GM23338 (cell line): ENCODE measurements around the gene PHACTR1.

Experiments
- CTCF ChIP-seq, 2 experiments: fragments of 200-600 bp in 1 of 2; sonication (generic) in 1 of 2; conservative IDR thresholded peaks; 2 replicates each; pipeline versions ENCODE4 v1.5.1 to v1.6.1; 2016 to 2017; ENCODE audit warnings: antibody characterized with exemption in 2 of 2, low read depth in 2 of 2, mild to moderate bottlenecking in 2 of 2, moderate library complexity in 1 of 2
- POLR2AphosphoS5 ChIP-seq: IDR thresholded peaks from 2 replicates; pipeline ENCODE4 v1.6.1; 2016; ENCODE audit warnings: antibody characterized with exemption, low read depth
- REST ChIP-seq: IDR thresholded peaks from one replicate; pipeline ENCODE4 v1.6.1; 2018; ENCODE audit warnings: antibody characterized with exemption; ENCODE audit not compliant: unreplicated experiment

- TF ChIP-seq CTCF (conservative IDR thresholded peaks at IDR 0.05; ENCODE audit: low read depth in 2 of 2): no peak
- TF ChIP-seq POLR2AphosphoS5: no peak
- TF ChIP-seq REST: no peak
Measured at GRCh38 chr6:13305288-13305687, 588.7 kb downstream of the PHACTR1 start.
